Heart left ventricle (tissue), 13 donors: ENCODE data around the gene ZDHHC11.

ENCODE experiments used
- POLR2A ChIP-seq, 2 donors: fragments of 450-650 bp; IDR thresholded peaks; one replicate each; pipeline ENCODE4 v1.6.1; 2017; ENCODE audit warnings: antibody characterized with exemption in 2 of 2, mild to moderate bottlenecking in 2 of 2, moderate library complexity in 2 of 2
- TF ChIP-seq, protein P1 (sequence below), 12 donors: fragments of 200-600 bp; sonication (generic) in 4 of 12; IDR thresholded peaks; one replicate each; pipeline versions ENCODE4 v1.5.0 to v1.8.0; 2018 to 2022; ENCODE audit warnings: antibody characterized with exemption in 12 of 12, mild to moderate bottlenecking in 5 of 12
- donor health status: ischemic (EF 13 %, LVEDD 7.1; RV severe dilation, severe dysfunction).
- donor health status: DM: no; HTN: yes; CAD: no.
- donor health status: DM: no; HTN: no; CAD: no.
- donor health status: ischemic (EF 25% LVEDD 6.9; RV normal size, moderate dysfunction).
- donor health status: ischemic (EF 25% LVEDD 5.7; RV mildly dilated, moderate dysfunction).
- donor health status: ischemic (EF 35%, LVEDD 5.7; RV mildly dilated, moderate dysfunction).
- donor health status: nonischemic (EF 11% LVEDD 7.7; RV severe dilation, severe dysfunction).
- donor health status: DM: yes; HTN: yes; CAD: no.
- donor health status: PGD.
- donor health status: ischemic (EF 29% LVEDD 5.4; RV normal size, mild dysfunction).
- donor health status: nonischemic (EF 23%, LVEDD 6.1; RV moderate dilation, normal function).

DNA sequence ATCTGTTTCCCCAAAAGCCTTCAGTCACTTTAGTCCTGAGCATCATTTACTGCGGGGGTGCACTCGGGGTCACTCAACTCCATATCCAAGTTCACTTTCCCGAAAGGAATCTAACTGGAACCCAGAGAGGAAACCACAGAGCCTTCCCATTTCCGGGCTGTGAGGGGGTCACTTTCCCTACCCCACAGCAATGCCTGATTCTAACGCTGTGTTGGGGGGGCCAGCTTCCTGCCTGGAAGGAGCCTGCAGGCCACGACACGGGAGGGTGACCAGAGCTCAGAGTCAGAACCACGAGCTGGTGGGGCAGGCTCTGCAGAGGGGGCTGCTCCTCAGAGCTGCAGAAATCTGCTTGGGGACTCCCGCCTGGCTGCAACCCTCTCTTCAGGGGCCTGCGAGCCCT, 21.5 kb upstream of the ZDHHC11 start:
- TF ChIP-seq, protein P1, sequence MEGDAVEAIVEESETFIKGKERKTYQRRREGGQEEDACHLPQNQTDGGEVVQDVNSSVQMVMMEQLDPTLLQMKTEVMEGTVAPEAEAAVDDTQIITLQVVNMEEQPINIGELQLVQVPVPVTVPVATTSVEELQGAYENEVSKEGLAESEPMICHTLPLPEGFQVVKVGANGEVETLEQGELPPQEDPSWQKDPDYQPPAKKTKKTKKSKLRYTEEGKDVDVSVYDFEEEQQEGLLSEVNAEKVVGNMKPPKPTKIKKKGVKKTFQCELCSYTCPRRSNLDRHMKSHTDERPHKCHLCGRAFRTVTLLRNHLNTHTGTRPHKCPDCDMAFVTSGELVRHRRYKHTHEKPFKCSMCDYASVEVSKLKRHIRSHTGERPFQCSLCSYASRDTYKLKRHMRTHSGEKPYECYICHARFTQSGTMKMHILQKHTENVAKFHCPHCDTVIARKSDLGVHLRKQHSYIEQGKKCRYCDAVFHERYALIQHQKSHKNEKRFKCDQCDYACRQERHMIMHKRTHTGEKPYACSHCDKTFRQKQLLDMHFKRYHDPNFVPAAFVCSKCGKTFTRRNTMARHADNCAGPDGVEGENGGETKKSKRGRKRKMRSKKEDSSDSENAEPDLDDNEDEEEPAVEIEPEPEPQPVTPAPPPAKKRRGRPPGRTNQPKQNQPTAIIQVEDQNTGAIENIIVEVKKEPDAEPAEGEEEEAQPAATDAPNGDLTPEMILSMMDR (IDR thresholded peaks at IDR 0.05), result no peak
- TF ChIP-seq POLR2A (IDR thresholded peaks at IDR 0.05), result no peak
